HG03135 (cell line): ENCODE data around the gene RIPK3.

Experiments
- ATAC-seq: cut with Tn5 transposase; IDR thresholded peaks from one replicate; pipeline ENCODE4 v1.9.1; 2021; ENCODE audit warnings: mild to moderate bottlenecking, moderate library complexity; ENCODE audit not compliant: unreplicated experiment

RIPK3 gene

DNA sequence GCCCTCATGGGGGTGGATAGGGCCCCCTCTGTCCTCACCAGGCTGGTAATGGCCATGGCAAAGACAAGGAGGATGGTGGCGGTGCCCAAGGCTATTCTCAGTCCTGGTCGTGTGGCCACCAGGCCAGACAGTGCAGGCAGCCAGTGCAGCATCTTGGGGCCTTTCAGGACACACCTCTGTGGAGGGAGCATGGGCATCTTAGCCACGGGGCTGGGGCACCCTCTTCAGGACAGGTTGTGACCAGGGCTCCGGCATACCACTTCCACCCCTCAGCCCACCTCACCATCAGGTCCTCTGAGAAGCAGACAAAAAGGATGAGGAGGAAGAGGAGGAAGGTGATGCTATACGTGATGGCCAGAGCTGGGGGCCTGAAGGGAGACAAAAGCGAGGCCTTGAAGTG is 15.8 kb downstream of the RIPK3 start:
- no peak for ATAC-seq

GRCh38 chr14:24323341-24323740 is 16.4 kb downstream of the RIPK3 start:
- ATAC-seq = no peak

DNA sequence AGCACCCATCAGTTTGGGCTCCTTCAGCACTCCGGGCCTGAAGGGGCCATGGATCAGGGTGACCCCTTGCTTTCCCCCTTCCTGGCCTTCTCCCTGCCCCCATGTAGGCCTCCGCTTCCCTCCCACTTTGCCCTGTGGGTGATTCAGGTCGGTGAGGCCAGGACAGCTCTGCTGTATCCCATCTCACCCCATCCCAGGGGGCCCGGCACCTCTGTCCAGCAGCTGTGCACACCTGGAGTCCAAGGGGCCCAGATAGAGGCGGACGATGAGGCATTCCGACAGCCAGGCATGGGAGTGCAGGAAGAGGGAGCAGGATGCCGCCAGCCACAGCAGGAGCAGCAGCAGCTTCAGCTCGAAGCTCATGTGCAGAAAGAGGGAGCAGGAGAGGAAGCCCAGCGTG is 17.1 kb downstream of the RIPK3 start:
- ATAC-seq = no peak

- ATAC-seq = no peak
Measured at GRCh38 chr14:24321212-24321975, 18.4 kb downstream of the RIPK3 start.

- ATAC-seq = no peak
Measured at GRCh38 chr14:24317141-24317928, 22.5 kb downstream of the RIPK3 start.

- ATAC-seq = no peak
Measured at GRCh38 chr14:24316597-24316950, 23.2 kb downstream of the RIPK3 start.

GRCh38 chr14:24315807-24316596 is 23.8 kb downstream of the RIPK3 start:
- no peak for ATAC-seq

GRCh38 chr14:24315243-24315806 is 24.5 kb downstream of the RIPK3 start:
- no peak for ATAC-seq

DNA sequence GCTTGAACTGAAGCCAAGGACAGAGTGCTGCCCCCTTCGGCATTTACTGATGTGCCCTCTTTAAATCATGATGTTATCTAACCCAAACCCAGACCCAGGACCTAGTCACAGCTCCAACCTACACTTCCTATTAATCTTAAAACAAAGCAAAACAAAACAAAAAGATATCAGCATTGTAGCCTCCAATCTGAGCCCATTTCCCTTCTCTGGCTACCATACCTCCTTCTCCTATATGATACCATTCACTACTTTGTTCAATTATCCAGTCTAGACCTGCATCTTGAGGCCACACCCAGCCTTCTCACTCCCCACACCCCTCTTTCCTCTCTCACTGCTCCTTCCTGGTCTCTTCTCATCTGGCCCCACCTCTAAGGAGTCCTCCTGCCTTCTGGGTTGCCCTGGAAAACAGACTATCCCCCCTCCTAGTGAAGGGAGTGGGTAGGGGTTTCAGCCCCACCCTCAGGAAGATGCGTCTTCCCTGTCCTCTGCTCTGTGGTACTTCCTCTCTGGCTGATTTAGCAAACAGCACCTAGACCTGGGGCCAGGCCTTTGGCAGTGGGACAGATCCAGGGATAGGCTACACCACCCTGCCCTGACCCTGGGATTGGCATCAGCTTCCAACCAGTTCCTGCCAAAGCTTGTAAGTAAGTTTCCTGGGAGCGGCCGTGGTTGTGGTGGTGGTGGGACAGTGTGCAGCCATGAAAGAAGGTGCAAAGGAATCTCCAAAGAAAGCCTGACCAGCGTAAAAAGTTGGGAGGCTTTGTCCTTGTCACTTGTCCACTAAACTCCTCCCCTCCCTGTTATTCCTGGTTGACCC is 25.2 kb downstream of the RIPK3 start:
- no peak for ATAC-seq

- no peak for ATAC-seq
Measured at GRCh38 chr14:24313913-24314312, 25.9 kb downstream of the RIPK3 start.

- ATAC-seq = no peak
Measured at GRCh38 chr14:24312736-24313507, 26.9 kb downstream of the RIPK3 start.

DNA sequence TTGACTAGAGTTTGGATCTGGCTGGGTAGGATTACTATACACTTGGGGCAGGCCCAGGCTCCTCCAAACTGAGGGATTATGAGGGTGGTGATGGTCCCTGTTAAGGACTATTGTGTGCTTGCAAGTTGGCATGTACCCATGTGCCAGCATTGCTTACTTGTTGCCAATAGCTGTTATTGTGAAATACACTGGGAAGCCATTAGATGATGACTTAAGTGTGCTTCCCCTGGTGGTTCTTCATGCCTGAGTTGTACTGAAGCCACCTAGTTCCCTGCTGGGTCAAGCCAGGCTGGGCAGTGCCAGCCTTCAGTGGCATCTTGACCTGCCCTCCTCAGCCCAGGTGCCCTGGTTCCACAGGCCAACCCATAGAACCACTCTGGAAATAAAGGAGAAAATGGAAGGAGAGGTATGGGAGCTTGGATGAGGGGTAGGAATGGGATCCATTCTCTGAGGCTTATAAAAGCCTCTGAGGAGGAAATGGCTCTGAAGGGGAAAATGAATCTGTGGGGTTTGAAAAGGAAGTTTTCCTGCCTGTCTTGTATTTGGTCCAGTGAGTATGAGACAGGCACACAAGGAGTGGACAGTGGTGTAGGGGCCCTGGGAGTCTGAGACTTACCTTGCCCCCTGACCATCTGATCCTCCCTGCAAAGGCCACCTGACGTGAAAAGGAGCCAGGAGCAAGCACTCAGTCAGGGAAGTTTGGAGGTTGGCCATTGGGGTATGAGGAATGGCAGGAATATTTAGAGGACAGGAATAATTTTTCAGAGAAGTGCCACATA is 27.8 kb downstream of the RIPK3 start:
- no peak for ATAC-seq

- ATAC-seq = peak; percentile 68
Measured at GRCh38 chr14:24310646-24311604, 28.9 kb downstream of the RIPK3 start, which contains the start of gene LTB4R. LTB4R (plus strand) TSS chr14:24311502; CDS start chr14:24315652, 4,150 bp downstream.

DNA sequence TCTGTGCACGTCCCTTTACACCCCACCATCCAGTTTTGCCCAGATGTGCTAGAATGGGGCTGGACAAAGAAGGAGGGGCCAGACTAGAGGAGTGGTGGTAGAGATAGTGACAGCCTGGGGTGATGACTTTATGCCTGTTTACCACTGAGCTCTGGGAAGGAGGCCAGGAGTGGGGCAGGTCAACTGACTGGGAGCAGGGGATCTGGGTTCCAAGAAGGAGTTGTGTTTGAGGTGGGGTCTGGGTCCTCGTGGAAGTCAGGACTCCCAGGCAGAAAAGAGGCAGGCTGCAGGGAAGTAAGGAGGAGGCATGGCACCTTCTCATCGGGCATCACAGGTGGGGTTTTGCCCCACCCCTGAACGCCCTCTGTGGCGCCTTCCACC is 29.5 kb downstream of the RIPK3 start:
- no peak for ATAC-seq

DNA sequence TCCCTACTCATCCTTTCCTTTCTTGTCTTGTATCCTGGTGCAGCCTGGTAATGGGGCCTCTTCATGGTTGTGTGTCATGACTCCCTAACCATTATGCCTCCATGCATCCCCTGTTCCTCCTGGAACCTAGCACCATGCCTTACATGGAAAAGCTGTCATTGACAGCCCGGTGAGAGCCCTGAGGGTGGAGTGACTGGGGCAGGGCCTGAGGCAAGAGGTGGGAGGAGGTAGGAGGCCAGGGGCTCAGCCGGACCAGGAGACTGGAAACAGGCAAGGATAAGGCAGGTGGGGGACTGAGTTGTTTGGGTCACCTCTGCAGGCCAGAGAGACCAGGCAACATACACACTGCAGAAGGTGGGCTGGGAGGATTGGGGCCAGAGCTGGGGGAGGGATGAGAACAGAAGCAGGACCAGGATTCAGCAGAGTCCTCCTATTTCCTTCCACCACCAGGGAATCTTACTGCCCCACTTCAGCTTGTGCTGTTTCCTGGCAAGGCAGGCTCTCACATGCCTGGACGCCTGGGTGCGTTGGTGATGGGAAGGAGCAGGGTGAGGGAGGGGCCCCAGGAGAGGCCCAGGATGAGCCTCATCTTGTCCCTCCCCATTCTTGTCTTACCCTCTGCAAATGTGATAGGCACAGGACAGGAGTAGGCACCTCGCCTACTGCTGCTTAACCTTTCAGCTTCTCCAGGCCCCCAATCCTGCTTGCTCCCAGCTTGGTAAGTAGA is 30.1 kb downstream of the RIPK3 start, which contains the start of gene LTB4R2:
TSS of gene LTB4R2 (plus strand) at position 603 of the 727 bp plus-strand sequence. CDS start 525 bp downstream, outside the sequence.
- no peak for ATAC-seq

- ATAC-seq = no peak
Measured at GRCh38 chr14:24308342-24309124, 31.3 kb downstream of the RIPK3 start.
